Measurements from ENCODE around the gene NOS3. TPM values are rescaled to one million over a fixed set of nuclear protein-coding genes. Genes with fewer than 3 reads are reported as not detected.

NOS3 gene
- total RNA-seq, 1 donor from 2014 or later = 185 TPM

GRCh38 chr7:150979713-150980390 is 11.0 kb upstream of the NOS3 start:
- peaks cover 28% of the 10 kb centered on the region for H3K27me3 ChIP-seq
- H3K4me1 ChIP-seq = peaks cover 4 to 8% of the 10 kb centered on the region in 2 donors
- no peaks in the 10 kb centered on the region for H3K9me3 ChIP-seq
- intact Hi-C loops (cut with DNase I) = no loop called here
- no peak for DNase-seq (ENCODE audit: low spot score in 2 of 2)
- TF ChIP-seq CTCF (IDR thresholded peaks at IDR 0.05) = no peak
- peak overlapping the region in 1 of 2 donors; percentile 61 for H3K4me3 ChIP-seq
- H3K36me3 ChIP-seq = no peaks in the 10 kb centered on the region
- H3K27ac ChIP-seq = no peak overlapping the region

- H3K4me3 ChIP-seq = no peak overlapping the region
- no peak for TF ChIP-seq CTCF (IDR thresholded peaks at IDR 0.05)
- no peaks in the 10 kb centered on the region for H3K36me3 ChIP-seq
- no peak for DNase-seq (ENCODE audit: low spot score in 2 of 2)
- no peak overlapping the region for H3K27ac ChIP-seq
- H3K4me1 ChIP-seq = peaks cover 3 to 8% of the 10 kb centered on the region in 2 donors
- no peaks in the 10 kb centered on the region for H3K9me3 ChIP-seq
- intact Hi-C loops (cut with DNase I) = no loop called here
- peaks cover 22% of the 10 kb centered on the region for H3K27me3 ChIP-seq
Measured at GRCh38 chr7:150980663-150981062, 10.2 kb upstream of the NOS3 start.

- Histone ChIP-seq H3K36me3 (no peaks in the 10 kb centered on the region), H3K4me3 (no peak overlapping the region), H3K27me3 (peaks cover 15% of the 10 kb centered on the region), H3K27ac (no peak overlapping the region), H3K9me3 (no peaks in the 10 kb centered on the region), H3K4me1 (peaks cover 3 to 8% of the 10 kb centered on the region in 2 donors)
- intact Hi-C loops (cut with DNase I) = no loop called here
- no peak for DNase-seq (ENCODE audit: low spot score in 2 of 2)
- no peak for TF ChIP-seq CTCF (IDR thresholded peaks at IDR 0.05)
Measured at GRCh38 chr7:150981644-150982043, 9.2 kb upstream of the NOS3 start.

- intact Hi-C loops (cut with DNase I) = no loop called here
Measured at GRCh38 chr7:150982351-150982750, 8.5 kb upstream of the NOS3 start.

GRCh38 chr7:150983893-150984368 is 6.9 kb upstream of the NOS3 start:
- Histone ChIP-seq H3K4me3 (no peak overlapping the region), H3K36me3 (no peaks in the 10 kb centered on the region), H3K27ac (no peak overlapping the region), H3K4me1 (no peaks in the 10 kb centered on the region), H3K9me3 (no peaks in the 10 kb centered on the region), H3K27me3 (peaks cover 3% of the 10 kb centered on the region)
- TF ChIP-seq CTCF (IDR thresholded peaks at IDR 0.05) = no peak
- no peak for DNase-seq (ENCODE audit: low spot score in 2 of 2)
- intact Hi-C loops (cut with DNase I) = no loop called here

More at GRCh38 chr7:150982351-150982750, 8.5 kb upstream of the NOS3 start:
- H3K9me3 ChIP-seq = no peaks in the 10 kb centered on the region
- H3K27ac ChIP-seq = no peak overlapping the region
- H3K4me1 ChIP-seq = peaks cover 3 to 7% of the 10 kb centered on the region in 2 donors
- no peak for DNase-seq (ENCODE audit: low spot score in 2 of 2)
- peaks cover 10% of the 10 kb centered on the region for H3K27me3 ChIP-seq
- no peaks in the 10 kb centered on the region for H3K36me3 ChIP-seq
- no peak overlapping the region for H3K4me3 ChIP-seq
- no peak for TF ChIP-seq CTCF (IDR thresholded peaks at IDR 0.05)

Measured in ascending aorta (tissue), 2 donors.